Right lobe of liver (tissue), 4 donors: ENCODE measurements around the gene FGD5.

Source experiments
- CTCF ChIP-seq, 4 donors: fragments of 200-600 bp in 3 of 4; fragments of 450-650 bp in 1 of 4; IDR thresholded peaks; one replicate each; pipeline versions ENCODE4 v1.5.1 to v1.8.0; 2016 to 2022; ENCODE audit warnings: antibody characterized with exemption in 4 of 4, mild to moderate bottlenecking in 2 of 4
- POLR2A ChIP-seq: fragments of 450-650 bp; IDR thresholded peaks from one replicate; pipeline ENCODE4 v1.6.1; 2017; ENCODE audit warnings: antibody characterized with exemption, mild to moderate bottlenecking
- donor health status: DM: no; HTN: no; CAD: no.
- donor health status: DM: no; HTN: no; CAD: no.
- donor health status: DM: no; HTN: yes; CAD: no.

GRCh38 chr3:14836049-14836468 lies 17.3 kb downstream of the FGD5 start:
- TF ChIP-seq CTCF (IDR thresholded peaks at IDR 0.05) (no peak), POLR2A (no peak)
